HCT116 (cell line): ENCODE results near the gene NANOS2. TPM values are rescaled to one million over a fixed set of nuclear protein-coding genes. Genes with fewer than 3 reads are reported as not detected.

Source experiments
- ATAC-seq: fragments of 200-7000 bp; cut with Tn5 transposase; 2 replicates; pipeline ENCODE4 v1.9.1; 2020; ENCODE audit warnings: mild to moderate bottlenecking, moderate library complexity
- BruUV-seq: library from RNA; stranded (reverse); fragments of 400-500 nt; replicated peaks from 2 replicates; lab custom pipeline; 2021; lab: Mats Ljungman, UMichigan
- CTCF ChIA-PET: fragments of 300-600 bp; sonication (Branson Sonifier 250); formaldehyde crosslinking; loops from one replicate; lab custom pipeline; 2021; ENCODE audit warnings: antibody characterized with exemption; lab: Charles Lee
- POLR2A ChIA-PET: fragments of 300-600, 350-600 bp; sonication (Branson Sonifier 250); formaldehyde crosslinking; loops from one replicate; lab custom pipeline; 2021; ENCODE audit warnings: antibody characterized with exemption; lab: Charles Lee
- RAD21 ChIA-PET, 2 experiments: fragments of 300-600 bp; sonication (Branson Sonifier 250); formaldehyde crosslinking; loops; one replicate each; lab custom pipeline; 2023; ENCODE audit warnings: low total read pairs in 2 of 2; ENCODE audit not compliant: uncharacterized antibody in 2 of 2, unreplicated experiment in 2 of 2, low non-redundant PET in 1 of 2; lab: Charles Lee
- DNase-seq: peaks from one replicate; pipeline ENCODE4 v3.0.0-alpha.2; 2010; ENCODE audit warnings: low read depth, low spot score
- H2AFZ ChIP-seq: fragments of 200-600 bp; shearing (Covaris generic), sonication (generic); 2 replicates; pipeline ENCODE4 v1.6.1; 2017; ENCODE audit warnings: low read depth, mixed run types, mixed read lengths, antibody characterized with exemption, low read length; ENCODE audit not compliant: poor library complexity, severe bottlenecking
- H3K27ac ChIP-seq: 2 replicates; pipeline ENCODE4 v1.5.1; 2012; ENCODE audit warnings: low read depth, low read length
- H3K27me3 ChIP-seq: fragments of 200-600 bp; sonication (generic); 2 replicates; pipeline ENCODE4 v1.6.1; 2016; ENCODE audit warnings: mixed run types, low read length, mixed read lengths; ENCODE audit not compliant: insufficient read depth
- H3K36me3 ChIP-seq, 2 experiments: fragments of 200-500 bp in 1 of 2; fragments of 200-600 bp in 1 of 2; sonication (Bioruptor generic) in 1 of 2; sonication (generic) in 1 of 2; 2 replicates each; pipeline versions ENCODE4 v1.5.1 to v1.6.1; 2014 to 2016; ENCODE audit warnings: low read length in 2 of 2, inconsistent platforms in 1 of 2, mixed read lengths in 1 of 2, mixed run types in 1 of 2; ENCODE audit not compliant: insufficient read depth in 2 of 2, control insufficient read depth in 1 of 2
- H3K4me1 ChIP-seq, 2 experiments: fragments of 200-600 bp in 1 of 2; sonication (generic) in 1 of 2; 2 replicates each; pipeline versions ENCODE4 v1.5.1 to v1.6.1; 2012 to 2017; ENCODE audit warnings: low read length in 2 of 2, inconsistent platforms in 1 of 2, mild to moderate bottlenecking in 1 of 2, mixed read lengths in 1 of 2, mixed run types in 1 of 2, moderate library complexity in 1 of 2; ENCODE audit not compliant: insufficient read depth in 2 of 2, control insufficient read depth in 1 of 2
- H3K4me2 ChIP-seq: fragments of 200-600 bp; sonication (generic); 2 replicates; pipeline ENCODE4 v1.6.1; 2017; ENCODE audit warnings: mixed run types, low read length, mixed read lengths
- H3K4me3 ChIP-seq, 2 experiments: fragments of 200-600 bp in 1 of 2; sonication (generic) in 1 of 2; replicated peaks in 1 of 2; 2 replicates each; pipeline ENCODE4 v1.5.1; 2011 to 2016; ENCODE audit warnings: low read length in 2 of 2, control low read depth in 1 of 2, low read depth in 1 of 2, mild to moderate bottlenecking in 1 of 2, mixed read lengths in 1 of 2, mixed run types in 1 of 2
- H3K79me2 ChIP-seq: fragments of 200-600 bp; sonication (generic); 2 replicates; pipeline ENCODE4 v1.6.1; 2017; ENCODE audit warnings: mild to moderate bottlenecking, mixed run types, low read length, moderate library complexity, mixed read lengths; ENCODE audit not compliant: insufficient read depth
- H3K9ac ChIP-seq: fragments of 200-600 bp; sonication (generic); 2 replicates; pipeline ENCODE4 v1.6.1; 2016; ENCODE audit warnings: low read length, mixed read lengths
- H3K9me2 ChIP-seq: fragments of 200-600 bp; sonication (generic), shearing (Covaris generic); 2 replicates; pipeline ENCODE4 v1.6.1; 2017; ENCODE audit warnings: mixed run types, mild to moderate bottlenecking, moderate library complexity; ENCODE audit not compliant: insufficient read depth
- H3K9me3 ChIP-seq, 2 experiments: fragments of 200-500 bp in 1 of 2; fragments of 200-600 bp in 1 of 2; sonication (Bioruptor generic) in 1 of 2; sonication (generic) in 1 of 2; 2 replicates each; pipeline ENCODE4 v1.6.1; 2014 to 2017; ENCODE audit warnings: low read length in 2 of 2, mixed read lengths in 2 of 2, inconsistent platforms in 1 of 2, low read depth in 1 of 2, mild to moderate bottlenecking in 1 of 2, mixed run types in 1 of 2, moderate library complexity in 1 of 2; ENCODE audit not compliant: control insufficient read depth in 1 of 2, insufficient read depth in 1 of 2
- H4K20me1 ChIP-seq: fragments of 200-600 bp; sonication (generic), shearing (Covaris generic); 2 replicates; pipeline ENCODE4 v1.6.1; 2017; ENCODE audit warnings: mixed run types, mild to moderate bottlenecking, moderate library complexity; ENCODE audit not compliant: insufficient read depth
- CBX3 ChIP-seq: IDR thresholded peaks from 2 replicates; pipeline ENCODE4 v1.6.1; 2012; ENCODE audit warnings: low read depth
- CEBPB ChIP-seq: IDR thresholded peaks from 2 replicates; pipeline ENCODE4 v1.6.1; 2012; ENCODE audit warnings: low read depth
- EZH2 ChIP-seq: fragments of 200-600 bp; sonication (generic); IDR thresholded peaks from 2 replicates; pipeline ENCODE4 v1.6.1; 2017; ENCODE audit warnings: antibody characterized with exemption, mixed run types
- FOSL1 ChIP-seq: IDR thresholded peaks from 2 replicates; pipeline ENCODE4 v1.6.1; 2012; ENCODE audit warnings: low read depth
- POLR2A ChIP-seq: IDR thresholded peaks from 2 replicates; pipeline ENCODE4 v1.7.0; 2011; ENCODE audit warnings: borderline replicate concordance; ENCODE audit not compliant: insufficient read depth, insufficient read length; ENCODE audit errors: extremely low read depth
- POLR2AphosphoS5 ChIP-seq: IDR thresholded peaks from 2 replicates; pipeline ENCODE4 v1.6.1; 2011; ENCODE audit warnings: mild to moderate bottlenecking, low read depth, low read length, moderate library complexity
- SIN3A ChIP-seq: IDR thresholded peaks from 2 replicates; pipeline ENCODE4 v1.6.1; 2012; ENCODE audit warnings: low read depth
- SRF ChIP-seq: IDR thresholded peaks from 2 replicates; pipeline ENCODE4 v1.6.1; 2012; ENCODE audit warnings: low read depth
- intact Hi-C: fragments of 100-400 bp; cut with micrococcal nuclease; formaldehyde crosslinking; loops from 2 replicates; pipeline ENCODE4 v1.10.0; 2022
- total RNA-seq: library from RNA; stranded (reverse); gene quantifications from one replicate; pipeline ENCODE4 v1.2.1, GENCODE V29; 2021; ENCODE audit not compliant: unreplicated experiment
- TF ChIP-seq, protein P1 (sequence below), 3 experiments: fragments of 200-600 bp in 1 of 3; sonication (generic) in 1 of 3; IDR thresholded peaks in 2 of 3; conservative IDR thresholded peaks in 1 of 3; 2 replicates each; pipeline ENCODE4 v1.5.1; 2012 to 2017; ENCODE audit warnings: low read depth in 2 of 3, low read length in 2 of 3, antibody characterized with exemption in 1 of 3, borderline replicate concordance in 1 of 3, control low read depth in 1 of 3, mild to moderate bottlenecking in 1 of 3, mixed read lengths in 1 of 3, mixed run types in 1 of 3, moderate library complexity in 1 of 3; ENCODE audit not compliant: insufficient read depth in 1 of 3

The NANOS2 gene
- total RNA-seq, 1 experiment from 2014 or later = not detected

DNA sequence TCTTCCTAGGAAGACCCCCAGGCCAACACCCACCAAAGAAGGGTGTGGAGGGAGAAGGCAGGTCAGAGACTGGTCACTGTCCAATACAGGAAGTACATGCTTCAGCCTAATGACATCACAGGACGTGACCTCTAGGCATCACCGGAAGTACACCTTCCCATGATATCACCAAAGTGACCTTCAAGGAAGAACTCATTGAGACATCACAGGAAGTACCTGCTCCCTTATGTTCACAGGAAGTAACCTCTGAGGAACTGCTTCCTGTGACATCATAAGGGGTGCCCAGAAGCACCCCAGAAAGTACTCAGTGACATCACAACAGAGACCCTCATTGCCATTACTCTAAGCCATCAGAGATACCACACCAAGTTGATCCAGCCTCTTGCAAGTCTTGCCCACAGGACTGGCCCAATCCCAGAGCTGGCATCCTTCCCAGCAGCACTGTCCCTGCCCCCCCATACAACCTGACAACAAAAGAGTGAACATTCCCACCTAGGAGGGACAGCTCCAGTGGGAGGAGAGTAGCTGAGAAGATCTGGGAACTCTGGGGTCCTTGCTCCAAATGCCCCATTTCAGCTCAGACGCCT lies 24.2 kb upstream of the NANOS2 start:
- ChIA-PET RAD21 (no interaction called here), POLR2A (no interaction called here), CTCF (no interaction called here)
- intact Hi-C loops = no loop called here
- no peaks in the 10 kb centered on the region for H3K9me2 ChIP-seq
- H3K4me1 ChIP-seq = peaks cover 0 to 2% of the 10 kb centered on the region in 2 experiments; a peak in 1 of 4 replicates
- no peak overlapping the region for H3K4me3 ChIP-seq
- H3K36me3 ChIP-seq = no peaks in the 10 kb centered on the region
- peaks cover 5% of the 10 kb centered on the region; the same call in 1 of the 2 replicates for H3K27me3 ChIP-seq
- no peak for ATAC-seq
- BruUV-seq = no TSS peak
- TF ChIP-seq CBX3 (no peak), CEBPB (no peak), FOSL1 (no peak), EZH2 (no peak), POLR2A (no peak), POLR2AphosphoS5 (no peak), SRF (no peak), SIN3A (no peak)
- TF ChIP-seq, protein P1, sequence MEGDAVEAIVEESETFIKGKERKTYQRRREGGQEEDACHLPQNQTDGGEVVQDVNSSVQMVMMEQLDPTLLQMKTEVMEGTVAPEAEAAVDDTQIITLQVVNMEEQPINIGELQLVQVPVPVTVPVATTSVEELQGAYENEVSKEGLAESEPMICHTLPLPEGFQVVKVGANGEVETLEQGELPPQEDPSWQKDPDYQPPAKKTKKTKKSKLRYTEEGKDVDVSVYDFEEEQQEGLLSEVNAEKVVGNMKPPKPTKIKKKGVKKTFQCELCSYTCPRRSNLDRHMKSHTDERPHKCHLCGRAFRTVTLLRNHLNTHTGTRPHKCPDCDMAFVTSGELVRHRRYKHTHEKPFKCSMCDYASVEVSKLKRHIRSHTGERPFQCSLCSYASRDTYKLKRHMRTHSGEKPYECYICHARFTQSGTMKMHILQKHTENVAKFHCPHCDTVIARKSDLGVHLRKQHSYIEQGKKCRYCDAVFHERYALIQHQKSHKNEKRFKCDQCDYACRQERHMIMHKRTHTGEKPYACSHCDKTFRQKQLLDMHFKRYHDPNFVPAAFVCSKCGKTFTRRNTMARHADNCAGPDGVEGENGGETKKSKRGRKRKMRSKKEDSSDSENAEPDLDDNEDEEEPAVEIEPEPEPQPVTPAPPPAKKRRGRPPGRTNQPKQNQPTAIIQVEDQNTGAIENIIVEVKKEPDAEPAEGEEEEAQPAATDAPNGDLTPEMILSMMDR (IDR thresholded peaks at IDR 0.05 in 2 of 3, conservative IDR thresholded peaks at IDR 0.05 in 1 of 3; ENCODE audit: borderline replicate concordance in 1 of 3, insufficient read depth in 1 of 3, low read depth in 2 of 3, low read length in 2 of 3) = no peak
- H3K9ac ChIP-seq = no peak overlapping the region
- H3K27ac ChIP-seq = no peak overlapping the region
- H2AFZ ChIP-seq = no peak overlapping the region
- no peak overlapping the region for H3K4me2 ChIP-seq
- H3K79me2 ChIP-seq = no peaks in the 10 kb centered on the region
- no peak for DNase-seq
- no peaks in the 10 kb centered on the region for H4K20me1 ChIP-seq
- no peaks in the 10 kb centered on the region for H3K9me3 ChIP-seq
